H1 (cell line): ENCODE results near the gene DTD1. TPM values are rescaled to one million over a fixed set of nuclear protein-coding genes. Genes with fewer than 3 reads are reported as not detected.

ENCODE experiments used
- CTCF ChIP-seq, 3 experiments: IDR thresholded peaks; 1 replicate in 2 of 3; 2 replicates in 1 of 3; pipeline versions ENCODE4 v1.5.1 to v1.6.1; 2011; ENCODE audit warnings: low read length in 3 of 3, mild to moderate bottlenecking in 3 of 3, inconsistent platforms in 2 of 3, low read depth in 1 of 3, moderate library complexity in 1 of 3; ENCODE audit not compliant: insufficient read depth in 1 of 3; ENCODE audit errors: control extremely low read depth in 1 of 3
- EGR1 ChIP-seq: IDR thresholded peaks from 2 replicates; pipeline ENCODE4 v1.6.1; 2011; ENCODE audit warnings: low read depth, low read length, borderline replicate concordance
- polyA plus RNA-seq, 7 experiments: library from polyadenylated mRNA; depleted of rRNA in 3 of 7; stranded (reverse) in 5 of 7; unstranded in 2 of 7; fragments of >200 nt in 5 of 7; fragments of 200-250 nt in 2 of 7; gene quantifications; 1 replicate in 5 of 7; 2 replicates in 1 of 7; 4 replicates in 1 of 7; pipeline versions ENCODE4 v1.2.1 to v1.2.3, GENCODE V29; 2011 to 2013; ENCODE audit warnings: missing spikeins in 2 of 7, mixed read lengths in 2 of 7
- total RNA-seq: library from RNA; stranded (reverse); fragmentation: NEBNext Ultra II Directional; extraction: Animal tissue kit (Norgen Biotek cat#: 25700); gene quantifications from 2 replicates; pipeline ENCODE4 v1.2.1, GENCODE V29; 2021

The DTD1 gene
- total and polyA plus RNA-seq, 2 of the 8 experiments (the other 6 are each of a cell fraction or from before 2014, with no cell fraction given), result 49.7 to 66.6 TPM

GRCh38 chr20:18541741-18542140, 46.1 kb upstream of the DTD1 start (continued):
- TF ChIP-seq CTCF (IDR thresholded peaks at IDR 0.05; ENCODE audit: control extremely low read depth in 1 of 3, insufficient read depth in 1 of 3, low read depth in 1 of 3, low read length in 3 of 3), result no peak
- TF ChIP-seq EGR1, result no peak
